ENCODE results near the gene PLCB4. TPM values are rescaled to one million over a fixed set of nuclear protein-coding genes. Genes with fewer than 3 reads are reported as not detected.

The PLCB4 gene
- total RNA-seq, 1 donor from 2014 or later: 10.5 TPM

DNA sequence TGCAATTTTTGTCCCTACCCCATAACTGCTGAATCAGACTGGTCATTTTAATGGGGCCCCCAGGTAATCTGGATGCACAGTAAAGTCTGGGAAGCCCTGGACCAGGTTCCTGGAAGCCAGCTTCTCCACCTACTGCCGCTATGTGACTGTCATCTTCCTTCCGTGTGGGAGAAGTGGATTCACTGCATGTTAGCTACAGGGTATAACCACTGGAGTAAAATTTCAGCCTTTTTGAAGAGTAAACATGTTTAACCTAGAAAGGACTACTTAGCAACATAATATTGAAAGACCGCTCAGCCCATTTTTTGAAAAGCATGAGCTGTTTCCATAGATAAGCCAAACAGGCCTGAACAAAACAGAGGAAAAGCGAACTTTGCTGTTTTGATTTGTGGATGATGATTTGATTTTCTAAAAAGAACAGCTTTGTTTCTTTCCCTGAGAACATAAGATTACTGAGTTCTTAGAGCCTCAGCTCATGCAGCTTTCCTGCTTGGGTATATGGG, 208.1 kb downstream of the PLCB4 start:
- H3K27ac Mint-ChIP-seq (ENCODE audit: unreplicated experiment): no peak overlapping the region

DNA sequence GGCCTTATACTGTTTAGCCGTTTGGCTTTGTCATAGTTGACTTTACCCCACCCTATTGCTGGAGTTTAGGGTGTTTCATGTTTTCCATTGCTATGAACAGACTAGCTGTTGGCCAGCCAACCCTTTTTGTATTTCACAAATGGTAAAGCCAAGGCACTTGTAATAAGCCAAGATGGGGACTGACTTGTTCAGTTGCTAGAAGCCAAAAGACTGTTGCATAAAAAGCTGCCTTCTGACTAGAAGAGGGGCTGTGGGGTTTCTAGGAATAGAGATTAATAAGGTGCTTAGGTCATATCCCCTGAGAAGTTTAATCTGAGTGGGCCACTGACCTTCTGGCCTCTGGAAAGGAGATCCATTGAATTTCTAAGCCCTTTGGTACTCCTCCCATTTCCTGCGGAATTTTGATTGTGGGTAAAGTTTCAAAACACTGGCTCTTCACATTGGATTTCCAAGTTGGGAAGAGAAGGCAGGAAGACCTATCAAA, 211.1 kb downstream of the PLCB4 start:
- H3K4me1 Mint-ChIP-seq (ENCODE audit: unreplicated experiment): peaks cover 24% of the 10 kb centered on the region
- no peak overlapping the region for H3K27ac Mint-ChIP-seq (ENCODE audit: unreplicated experiment)

More for the DNA sequence above, 208.1 kb downstream of the PLCB4 start:
- H3K4me3 Mint-ChIP-seq (ENCODE audit: unreplicated experiment): no peak overlapping the region
- H3K36me3 Mint-ChIP-seq (ENCODE audit: low read depth, unreplicated experiment): peaks cover 3% of the 10 kb centered on the region
- TF ChIP-seq, protein P1, sequence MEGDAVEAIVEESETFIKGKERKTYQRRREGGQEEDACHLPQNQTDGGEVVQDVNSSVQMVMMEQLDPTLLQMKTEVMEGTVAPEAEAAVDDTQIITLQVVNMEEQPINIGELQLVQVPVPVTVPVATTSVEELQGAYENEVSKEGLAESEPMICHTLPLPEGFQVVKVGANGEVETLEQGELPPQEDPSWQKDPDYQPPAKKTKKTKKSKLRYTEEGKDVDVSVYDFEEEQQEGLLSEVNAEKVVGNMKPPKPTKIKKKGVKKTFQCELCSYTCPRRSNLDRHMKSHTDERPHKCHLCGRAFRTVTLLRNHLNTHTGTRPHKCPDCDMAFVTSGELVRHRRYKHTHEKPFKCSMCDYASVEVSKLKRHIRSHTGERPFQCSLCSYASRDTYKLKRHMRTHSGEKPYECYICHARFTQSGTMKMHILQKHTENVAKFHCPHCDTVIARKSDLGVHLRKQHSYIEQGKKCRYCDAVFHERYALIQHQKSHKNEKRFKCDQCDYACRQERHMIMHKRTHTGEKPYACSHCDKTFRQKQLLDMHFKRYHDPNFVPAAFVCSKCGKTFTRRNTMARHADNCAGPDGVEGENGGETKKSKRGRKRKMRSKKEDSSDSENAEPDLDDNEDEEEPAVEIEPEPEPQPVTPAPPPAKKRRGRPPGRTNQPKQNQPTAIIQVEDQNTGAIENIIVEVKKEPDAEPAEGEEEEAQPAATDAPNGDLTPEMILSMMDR (IDR thresholded peaks at IDR 0.05; ENCODE audit: unreplicated experiment): no peak
- no peak for DNase-seq (ENCODE audit: low spot score)
- peaks cover 31% of the 10 kb centered on the region for H3K4me1 Mint-ChIP-seq (ENCODE audit: unreplicated experiment)
- H3K27me3 Mint-ChIP-seq (ENCODE audit: unreplicated experiment): peaks cover 5% of the 10 kb centered on the region
- no peaks in the 10 kb centered on the region for H3K9me3 Mint-ChIP-seq (ENCODE audit: unreplicated experiment)

DNA sequence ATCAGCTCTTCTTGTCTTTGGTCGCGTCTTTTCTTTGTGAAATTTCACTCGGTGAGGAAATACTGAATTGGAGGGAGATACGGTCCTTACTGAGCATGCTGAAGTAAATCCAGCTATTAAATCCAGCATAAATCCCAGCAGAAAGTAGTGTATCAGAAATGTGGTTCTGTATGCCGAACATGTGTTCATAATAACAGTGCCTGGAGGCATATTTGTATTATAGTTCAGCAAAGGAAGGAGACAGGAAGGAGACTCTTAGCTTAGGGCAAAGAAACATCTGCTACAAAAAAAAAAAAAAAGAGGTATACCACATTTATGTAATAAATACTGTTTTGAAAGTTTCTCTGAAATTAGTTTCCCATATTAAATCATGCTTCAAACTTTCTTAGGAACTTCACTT, 211.8 kb downstream of the PLCB4 start:
- no peak overlapping the region for H3K4me3 Mint-ChIP-seq (ENCODE audit: unreplicated experiment)
- H3K4me1 Mint-ChIP-seq (ENCODE audit: unreplicated experiment): peaks cover 24% of the 10 kb centered on the region
- H3K27me3 Mint-ChIP-seq (ENCODE audit: unreplicated experiment): peaks cover 2% of the 10 kb centered on the region
- H3K9me3 Mint-ChIP-seq (ENCODE audit: unreplicated experiment): no peaks in the 10 kb centered on the region
- H3K27ac Mint-ChIP-seq (ENCODE audit: unreplicated experiment): no peak overlapping the region
- no peak for DNase-seq (ENCODE audit: low spot score)
- H3K36me3 Mint-ChIP-seq (ENCODE audit: low read depth, unreplicated experiment): peaks cover 2% of the 10 kb centered on the region
- TF ChIP-seq, protein P1 (IDR thresholded peaks at IDR 0.05; ENCODE audit: unreplicated experiment): no peak

More for the DNA sequence above, 211.1 kb downstream of the PLCB4 start:
- Mint-ChIP-seq H3K9me3 (ENCODE audit: unreplicated experiment) (no peaks in the 10 kb centered on the region), H3K27me3 (ENCODE audit: unreplicated experiment) (peaks cover 2% of the 10 kb centered on the region), H3K4me3 (ENCODE audit: unreplicated experiment) (no peak overlapping the region), H3K36me3 (ENCODE audit: low read depth, unreplicated experiment) (peaks cover 3% of the 10 kb centered on the region)
- DNase-seq (ENCODE audit: low spot score): no peak
- TF ChIP-seq, protein P1 (IDR thresholded peaks at IDR 0.05; ENCODE audit: unreplicated experiment): no peak

DNA sequence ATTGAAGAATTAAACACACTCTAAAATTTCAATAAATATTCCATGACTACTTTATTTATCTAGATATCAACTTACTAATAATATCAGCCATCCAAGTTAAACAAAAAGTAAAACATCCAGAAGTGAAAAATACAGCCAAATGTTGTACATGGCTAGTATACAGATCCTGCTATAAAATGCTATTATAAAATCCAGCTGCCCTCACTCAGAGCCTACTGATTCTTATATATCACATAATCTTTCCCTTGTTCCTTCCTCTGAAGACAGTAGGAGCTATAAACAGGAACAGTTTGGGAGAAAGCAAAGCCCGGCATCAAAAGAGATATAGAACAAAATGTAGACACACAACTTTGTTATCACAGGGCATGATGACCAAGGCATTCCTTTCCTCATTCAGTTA, 212.9 kb downstream of the PLCB4 start:
- TF ChIP-seq, protein P1 (IDR thresholded peaks at IDR 0.05; ENCODE audit: unreplicated experiment): no peak
- no peaks in the 10 kb centered on the region for H3K36me3 Mint-ChIP-seq (ENCODE audit: low read depth, unreplicated experiment)
- no peak overlapping the region for H3K4me3 Mint-ChIP-seq (ENCODE audit: unreplicated experiment)
- H3K4me1 Mint-ChIP-seq (ENCODE audit: unreplicated experiment): peaks cover 23% of the 10 kb centered on the region
- H3K27ac Mint-ChIP-seq (ENCODE audit: unreplicated experiment): no peak overlapping the region
- peaks cover 2% of the 10 kb centered on the region for H3K27me3 Mint-ChIP-seq (ENCODE audit: unreplicated experiment)
- no peaks in the 10 kb centered on the region for H3K9me3 Mint-ChIP-seq (ENCODE audit: unreplicated experiment)
- no peak for DNase-seq (ENCODE audit: low spot score)

DNA sequence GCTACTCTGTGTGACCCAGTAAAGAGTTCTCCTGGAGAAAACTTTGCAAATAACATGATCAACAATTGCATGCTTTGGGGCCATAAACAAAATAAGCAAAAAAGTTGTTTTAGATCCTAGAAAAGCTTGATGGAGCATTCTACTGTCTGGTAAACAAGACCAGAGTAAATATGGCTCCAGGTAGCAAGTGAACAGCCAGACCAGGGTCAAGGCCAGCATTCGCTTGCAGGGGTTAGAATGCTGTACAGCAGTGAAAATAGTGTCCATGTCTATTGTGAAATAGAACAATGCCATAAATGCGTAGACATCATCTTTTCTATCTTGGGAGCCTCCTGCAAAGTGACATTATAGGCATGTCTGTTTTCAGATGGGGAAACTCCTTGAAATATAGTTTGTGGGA, 216.7 kb downstream of the PLCB4 start:
- TF ChIP-seq, protein P1 (IDR thresholded peaks at IDR 0.05; ENCODE audit: unreplicated experiment): no peak
- Mint-ChIP-seq H3K36me3 (ENCODE audit: low read depth, unreplicated experiment) (no peaks in the 10 kb centered on the region), H3K4me1 (ENCODE audit: unreplicated experiment) (peaks cover 10% of the 10 kb centered on the region), H3K9me3 (ENCODE audit: unreplicated experiment) (no peaks in the 10 kb centered on the region), H3K27ac (ENCODE audit: unreplicated experiment) (no peak overlapping the region), H3K4me3 (ENCODE audit: unreplicated experiment) (no peak overlapping the region), H3K27me3 (ENCODE audit: unreplicated experiment) (no peaks in the 10 kb centered on the region)
- no peak for DNase-seq (ENCODE audit: low spot score)

Data from endothelial cell (in vitro differentiated cells).